ENCODE results near the gene ERG. TPM values are rescaled to one million over a fixed set of nuclear protein-coding genes. Genes with fewer than 3 reads are reported as not detected.

Gene ERG
- polyA plus RNA-seq, 2 of the 4 experiments (the other 2 are of a cell fraction): not detected

DNA sequence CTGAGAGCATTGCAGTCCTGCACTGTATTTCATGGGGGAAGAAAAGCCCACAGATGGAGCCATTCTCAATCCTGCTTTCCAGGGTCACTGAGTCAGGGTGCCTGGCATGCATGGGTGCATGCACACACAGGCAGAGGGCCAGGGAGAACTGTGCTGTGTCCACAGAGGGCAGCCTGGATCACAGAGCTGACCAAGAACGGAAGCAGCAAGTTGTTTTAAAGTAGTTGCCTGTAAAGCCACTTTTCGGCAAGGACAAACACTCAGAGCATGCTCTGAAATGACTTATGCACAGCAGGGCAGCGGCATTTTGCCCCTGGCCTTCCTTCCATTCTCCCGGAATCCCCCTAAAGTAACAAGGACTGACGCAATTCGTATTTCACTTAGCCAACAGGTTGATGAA lies 3.6 kb downstream of the ERG start:
- no peak for ATAC-seq
- Histone ChIP-seq H3K27ac (no peak overlapping the region), H3K9me3 (no peaks in the 10 kb centered on the region), H3K4me1 (no peaks in the 10 kb centered on the region), H3K4me3 (no peak overlapping the region), H3K4me2 (no peak overlapping the region)
- DNase-seq (ENCODE audit: low read depth in 1 of 2, low spot score in 1 of 2): no peak
- WGBS (ENCODE audit: missing lambda C conversion rate): 69% methylated on average over 6 of the region's 6 CpGs
- CTCF ChIA-PET: no interaction called here
- TF ChIP-seq NFE2L2 (conservative IDR thresholded peaks at IDR 0.05; ENCODE audit: low read length) (no peak), POLR2AphosphoS2 (conservative IDR thresholded peaks at IDR 0.05; ENCODE audit: low read length) (no peak), SREBF2 (IDR thresholded peaks at IDR 0.05) (no peak), POLR2A (IDR thresholded peaks at IDR 0.05; ENCODE audit: low read length) (no peak), EHMT2 (IDR thresholded peaks at IDR 0.05; ENCODE audit: low read depth) (no peak), MAZ (IDR thresholded peaks at IDR 0.05; ENCODE audit: borderline replicate concordance, low read depth, low read length) (no peak), FOSL2 (IDR thresholded peaks at IDR 0.05) (no peak), FOSL2 (CRISPR knock-in tag; IDR thresholded peaks at IDR 0.05) (no peak), ELK1 (IDR thresholded peaks at IDR 0.05; ENCODE audit: low read depth, low read length) (no peak), ZSCAN20 (CRISPR knock-in tag; IDR thresholded peaks at IDR 0.05) (no peak)
- TF ChIP-seq, protein P1, sequence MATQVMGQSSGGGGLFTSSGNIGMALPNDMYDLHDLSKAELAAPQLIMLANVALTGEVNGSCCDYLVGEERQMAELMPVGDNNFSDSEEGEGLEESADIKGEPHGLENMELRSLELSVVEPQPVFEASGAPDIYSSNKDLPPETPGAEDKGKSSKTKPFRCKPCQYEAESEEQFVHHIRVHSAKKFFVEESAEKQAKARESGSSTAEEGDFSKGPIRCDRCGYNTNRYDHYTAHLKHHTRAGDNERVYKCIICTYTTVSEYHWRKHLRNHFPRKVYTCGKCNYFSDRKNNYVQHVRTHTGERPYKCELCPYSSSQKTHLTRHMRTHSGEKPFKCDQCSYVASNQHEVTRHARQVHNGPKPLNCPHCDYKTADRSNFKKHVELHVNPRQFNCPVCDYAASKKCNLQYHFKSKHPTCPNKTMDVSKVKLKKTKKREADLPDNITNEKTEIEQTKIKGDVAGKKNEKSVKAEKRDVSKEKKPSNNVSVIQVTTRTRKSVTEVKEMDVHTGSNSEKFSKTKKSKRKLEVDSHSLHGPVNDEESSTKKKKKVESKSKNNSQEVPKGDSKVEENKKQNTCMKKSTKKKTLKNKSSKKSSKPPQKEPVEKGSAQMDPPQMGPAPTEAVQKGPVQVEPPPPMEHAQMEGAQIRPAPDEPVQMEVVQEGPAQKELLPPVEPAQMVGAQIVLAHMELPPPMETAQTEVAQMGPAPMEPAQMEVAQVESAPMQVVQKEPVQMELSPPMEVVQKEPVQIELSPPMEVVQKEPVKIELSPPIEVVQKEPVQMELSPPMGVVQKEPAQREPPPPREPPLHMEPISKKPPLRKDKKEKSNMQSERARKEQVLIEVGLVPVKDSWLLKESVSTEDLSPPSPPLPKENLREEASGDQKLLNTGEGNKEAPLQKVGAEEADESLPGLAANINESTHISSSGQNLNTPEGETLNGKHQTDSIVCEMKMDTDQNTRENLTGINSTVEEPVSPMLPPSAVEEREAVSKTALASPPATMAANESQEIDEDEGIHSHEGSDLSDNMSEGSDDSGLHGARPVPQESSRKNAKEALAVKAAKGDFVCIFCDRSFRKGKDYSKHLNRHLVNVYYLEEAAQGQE (IDR thresholded peaks at IDR 0.05): no peak
- POLR2A ChIA-PET: no interaction called here
- FAIRE-seq: no peak

- H3K4me3 ChIP-seq: no peak overlapping the region
- H3K4me2 ChIP-seq: no peak overlapping the region
- TF ChIP-seq MYC (IDR thresholded peaks at IDR 0.05; ENCODE audit: borderline replicate concordance, low read length): no peak
- ChIA-PET CTCF (no interaction called here), POLR2A (no interaction called here)
- WGBS (ENCODE audit: missing lambda C conversion rate): 58% methylated on average over 4 of the region's 4 CpGs
- FAIRE-seq (no peak), ATAC-seq (no peak), DNase-seq (ENCODE audit: low read depth in 1 of 2, low spot score in 1 of 2) (no peak)
- no peak overlapping the region for H3K27ac ChIP-seq
- H3K4me1 ChIP-seq: no peaks in the 10 kb centered on the region
- H3K9me3 ChIP-seq: no peaks in the 10 kb centered on the region
Observed at GRCh38 chr21:38494251-38494642, 4.0 kb downstream of the ERG start.

GRCh38 chr21:38493549-38494250 lies 4.6 kb downstream of the ERG start:
- Histone ChIP-seq H3K27ac (no peak overlapping the region), H3K4me2 (no peak overlapping the region), H3K4me3 (no peak overlapping the region), H3K9me3 (no peaks in the 10 kb centered on the region), H3K4me1 (no peaks in the 10 kb centered on the region)
- ChIA-PET POLR2A (no interaction called here), CTCF (no interaction called here)
- FAIRE-seq (no peak), ATAC-seq (no peak), DNase-seq (ENCODE audit: low read depth in 1 of 2, low spot score in 1 of 2) (no peak)
- TF ChIP-seq HOXB5 (CRISPR knock-in tag; IDR thresholded peaks at IDR 0.05) (no peak), BCL3 (IDR thresholded peaks at IDR 0.05) (no peak), ESRRA (IDR thresholded peaks at IDR 0.05; ENCODE audit: borderline replicate concordance, low read length) (no peak), MYC (IDR thresholded peaks at IDR 0.05; ENCODE audit: borderline replicate concordance, low read length) (no peak), JUN (IDR thresholded peaks at IDR 0.05) (no peak), POLR2AphosphoS2 (conservative IDR thresholded peaks at IDR 0.05; ENCODE audit: low read length) (no peak), RAD21 (conservative IDR thresholded peaks at IDR 0.05 in 1 of 2, IDR thresholded peaks at IDR 0.05 in 1 of 2) (no peak), NR3C1 (IDR thresholded peaks at IDR 0.05) (no peak), RNF2 (IDR thresholded peaks at IDR 0.05; ENCODE audit: borderline replicate concordance, low read depth) (no peak), CHD2 (IDR thresholded peaks at IDR 0.05; ENCODE audit: low read length, partially characterized antibody) (no peak), JUNB (IDR thresholded peaks at IDR 0.05) (no peak), HDAC2 (IDR thresholded peaks at IDR 0.05) (no peak), HEYL (CRISPR knock-in tag; IDR thresholded peaks at IDR 0.05) (no peak), TFCP2L1 (CRISPR knock-in tag; IDR thresholded peaks at IDR 0.05) (no peak), NFE2L2 (conservative IDR thresholded peaks at IDR 0.05; ENCODE audit: low read length) (no peak), CHD4 (IDR thresholded peaks at IDR 0.05; ENCODE audit: borderline replicate concordance) (no peak)
- TF ChIP-seq, protein P2, sequence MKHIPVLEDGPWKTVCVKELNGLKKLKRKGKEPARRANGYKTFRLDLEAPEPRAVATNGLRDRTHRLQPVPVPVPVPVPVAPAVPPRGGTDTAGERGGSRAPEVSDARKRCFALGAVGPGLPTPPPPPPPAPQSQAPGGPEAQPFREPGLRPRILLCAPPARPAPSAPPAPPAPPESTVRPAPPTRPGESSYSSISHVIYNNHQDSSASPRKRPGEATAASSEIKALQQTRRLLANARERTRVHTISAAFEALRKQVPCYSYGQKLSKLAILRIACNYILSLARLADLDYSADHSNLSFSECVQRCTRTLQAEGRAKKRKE (CRISPR knock-in tag; IDR thresholded peaks at IDR 0.05; ENCODE audit: low read depth): no peak
- TF ChIP-seq, protein P3, sequence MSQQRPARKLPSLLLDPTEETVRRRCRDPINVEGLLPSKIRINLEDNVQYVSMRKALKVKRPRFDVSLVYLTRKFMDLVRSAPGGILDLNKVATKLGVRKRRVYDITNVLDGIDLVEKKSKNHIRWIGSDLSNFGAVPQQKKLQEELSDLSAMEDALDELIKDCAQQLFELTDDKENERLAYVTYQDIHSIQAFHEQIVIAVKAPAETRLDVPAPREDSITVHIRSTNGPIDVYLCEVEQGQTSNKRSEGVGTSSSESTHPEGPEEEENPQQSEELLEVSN (IDR thresholded peaks at IDR 0.05; ENCODE audit: borderline replicate concordance, low read depth): no peak
- TF ChIP-seq, protein P4, sequence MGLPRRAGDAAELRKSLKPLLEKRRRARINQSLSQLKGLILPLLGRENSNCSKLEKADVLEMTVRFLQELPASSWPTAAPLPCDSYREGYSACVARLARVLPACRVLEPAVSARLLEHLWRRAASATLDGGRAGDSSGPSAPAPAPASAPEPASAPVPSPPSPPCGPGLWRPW (IDR thresholded peaks at IDR 0.05): no peak
- WGBS (ENCODE audit: missing lambda C conversion rate): 70% methylated on average over 18 of the region's 18 CpGs

Measured in A549 (cell line).